ENCODE data around the gene METRN. TPM values are rescaled to one million over a fixed set of nuclear protein-coding genes. Genes with fewer than 3 reads are reported as not detected.

Gene METRN
- polyA plus RNA-seq, 1 donor (not counting 4 experiments of a cell fraction or from before 2014, with no cell fraction given): 42.1 TPM

- no peak overlapping the region for H3K4me3 ChIP-seq (ENCODE audit: control insufficient read depth in 2 of 3, extremely low read depth in 1 of 3, insufficient read depth in 2 of 3, low read depth in 1 of 3, low read length in 3 of 3)
- no peak for DNase-seq (ENCODE audit: low read depth, low spot score)
- H3K9ac ChIP-seq (ENCODE audit: control insufficient read depth, extremely low read depth, insufficient read depth, low read length): no peak overlapping the region
- peaks cover 3% of the 10 kb centered on the region for H3K27me3 ChIP-seq (ENCODE audit: control insufficient read depth, extremely low read depth, insufficient read depth, low read length)
- no peaks in the 10 kb centered on the region for H3K9me3 ChIP-seq (ENCODE audit: control insufficient read depth, low read depth, low read length)
- no peaks in the 10 kb centered on the region for H3K9me1 ChIP-seq (ENCODE audit: control insufficient read depth, extremely low read depth, insufficient read depth, low read length)
- no peaks in the 10 kb centered on the region for H3K4me1 ChIP-seq (ENCODE audit: control insufficient read depth, extremely low read depth, insufficient read depth, low read length)
- H3K4me2 ChIP-seq (ENCODE audit: control insufficient read depth, extremely low read depth, insufficient read depth, low read depth, low read length): no peak overlapping the region
- TF ChIP-seq EZH2 (IDR thresholded peaks at IDR 0.05; ENCODE audit: low read length): no peak
- TF ChIP-seq, protein P1, sequence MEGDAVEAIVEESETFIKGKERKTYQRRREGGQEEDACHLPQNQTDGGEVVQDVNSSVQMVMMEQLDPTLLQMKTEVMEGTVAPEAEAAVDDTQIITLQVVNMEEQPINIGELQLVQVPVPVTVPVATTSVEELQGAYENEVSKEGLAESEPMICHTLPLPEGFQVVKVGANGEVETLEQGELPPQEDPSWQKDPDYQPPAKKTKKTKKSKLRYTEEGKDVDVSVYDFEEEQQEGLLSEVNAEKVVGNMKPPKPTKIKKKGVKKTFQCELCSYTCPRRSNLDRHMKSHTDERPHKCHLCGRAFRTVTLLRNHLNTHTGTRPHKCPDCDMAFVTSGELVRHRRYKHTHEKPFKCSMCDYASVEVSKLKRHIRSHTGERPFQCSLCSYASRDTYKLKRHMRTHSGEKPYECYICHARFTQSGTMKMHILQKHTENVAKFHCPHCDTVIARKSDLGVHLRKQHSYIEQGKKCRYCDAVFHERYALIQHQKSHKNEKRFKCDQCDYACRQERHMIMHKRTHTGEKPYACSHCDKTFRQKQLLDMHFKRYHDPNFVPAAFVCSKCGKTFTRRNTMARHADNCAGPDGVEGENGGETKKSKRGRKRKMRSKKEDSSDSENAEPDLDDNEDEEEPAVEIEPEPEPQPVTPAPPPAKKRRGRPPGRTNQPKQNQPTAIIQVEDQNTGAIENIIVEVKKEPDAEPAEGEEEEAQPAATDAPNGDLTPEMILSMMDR (optimal IDR thresholded peaks at IDR 0.05 in 1 of 3, IDR thresholded peaks at IDR 0.05 in 1 of 3, conservative IDR thresholded peaks at IDR 0.05 in 1 of 3; ENCODE audit: extremely low read depth in 1 of 3, insufficient read depth in 2 of 3, low read length in 3 of 3): no peak
- dilution Hi-C loops (cut with MboI; ENCODE audit: extremely low pct_ligation_motif_present, low sequenced_read_pairs): no loop called here
- no peaks in the 10 kb centered on the region for H3K36me3 ChIP-seq (ENCODE audit: control insufficient read depth in 2 of 2, extremely low read depth in 1 of 2, insufficient read depth in 2 of 2, low read length in 2 of 2)
- no peak overlapping the region for H2AFZ ChIP-seq (ENCODE audit: control insufficient read depth, low read length)
- H3K79me2 ChIP-seq (ENCODE audit: control insufficient read depth, insufficient read depth, low read length): no peaks in the 10 kb centered on the region
- no peak overlapping the region for H3K27ac ChIP-seq (ENCODE audit: control insufficient read depth, insufficient read depth, low read length)
- FAIRE-seq: no peak
- H4K20me1 ChIP-seq (ENCODE audit: control insufficient read depth, extremely low read depth, insufficient read depth, low read length): no peaks in the 10 kb centered on the region
Observed at GRCh38 chr16:768428-768827, 53.5 kb downstream of the METRN start.

Other genes with a start within 250 kb of the METRN start
- gene CAPN15, start 187.4 kb upstream of the METRN start, polyA plus RNA-seq: 7.9 to 15.1 TPM (median 10.7 TPM) in 3 replicates
- gene PRR35, start 154.7 kb upstream of the METRN start, polyA plus RNA-seq: not detected in 3 replicates
- gene NHLRC4, start 148.1 kb upstream of the METRN start, polyA plus RNA-seq: 0.09 to 0.22 TPM (median 0.10 TPM) in 3 replicates
- 11.2 to 23.3 TPM (median 16.7 TPM) in 3 replicates for gene PIGQ, start 145.2 kb upstream of the METRN start, polyA plus RNA-seq
- gene RAB40C, start 125.1 kb upstream of the METRN start, polyA plus RNA-seq: 4.0 to 12.3 TPM (median 4.2 TPM) in 3 replicates
- gene WFIKKN1, start 84.1 kb upstream of the METRN start, polyA plus RNA-seq: 0.01 to 0.04 TPM in 2 of 3 replicates, not detected in the other
- gene METTL26, start 78.8 kb upstream of the METRN start, polyA plus RNA-seq: 46.9 to 65.8 TPM (median 49.4 TPM) in 3 replicates
- gene MCRIP2, start 73.3 kb upstream of the METRN start, polyA plus RNA-seq: 5.9 to 14.5 TPM (median 8.1 TPM) in 3 replicates
- 5.9 to 9.2 TPM (median 8.2 TPM) in 3 replicates for gene WDR90, start 65.8 kb upstream of the METRN start, polyA plus RNA-seq
- gene RHOT2, start 47.0 kb upstream of the METRN start, polyA plus RNA-seq: 58.7 to 97.0 TPM (median 61.7 TPM) in 3 replicates
- gene RHBDL1, start 39.4 kb upstream of the METRN start, polyA plus RNA-seq: 0.58 to 2.7 TPM (median 0.71 TPM) in 3 replicates
- 124 to 153 TPM (median 144 TPM) in 3 replicates for gene STUB1, start 34.7 kb upstream of the METRN start, polyA plus RNA-seq
- gene JMJD8, start 30.8 kb upstream of the METRN start, polyA plus RNA-seq: 17.8 to 29.7 TPM (median 20.1 TPM) in 3 replicates
- gene WDR24, start 24.7 kb upstream of the METRN start, polyA plus RNA-seq: 1.2 to 2.7 TPM (median 2.1 TPM) in 3 replicates
- 0.45 to 3.0 TPM (median 0.81 TPM) in 3 replicates for gene FBXL16, start 9.3 kb upstream of the METRN start, polyA plus RNA-seq
- 5.6 to 13.7 TPM (median 8.2 TPM) in 3 replicates for gene ANTKMT, start 6.0 kb downstream of the METRN start, polyA plus RNA-seq
- gene CCDC78, start 11.3 kb downstream of the METRN start, polyA plus RNA-seq: 2.0 to 4.1 TPM (median 2.5 TPM) in 3 replicates
- gene HAGHL, start 12.0 kb downstream of the METRN start, polyA plus RNA-seq: 6.8 to 30.7 TPM (median 8.0 TPM) in 3 replicates
- gene CIAO3, start 25.9 kb downstream of the METRN start, polyA plus RNA-seq: 20.1 to 31.8 TPM (median 24.9 TPM) in 3 replicates
- gene MSLN, start 45.6 kb downstream of the METRN start, polyA plus RNA-seq: 8.5 to 12.7 TPM (median 11.7 TPM) in 3 replicates
- 11.9 to 30.3 TPM (median 19.3 TPM) in 3 replicates for gene RPUSD1, start 73.3 kb downstream of the METRN start, polyA plus RNA-seq
- gene CHTF18, start 73.5 kb downstream of the METRN start, polyA plus RNA-seq: 5.7 to 6.7 TPM (median 5.7 TPM) in 3 replicates
- gene GNG13, start 85.6 kb downstream of the METRN start, polyA plus RNA-seq: not detected in 3 replicates